ENCODE data around the gene SLC38A9.

SLC38A9 gene

GRCh38 chr5:55649963-55650362, 62.2 kb downstream of the SLC38A9 start:
- no peak for DNase-seq (ENCODE audit: low spot score)

- DNase-seq (ENCODE audit: low spot score), result no peak
Measured at GRCh38 chr5:55645304-55645703, 66.8 kb downstream of the SLC38A9 start.

- no peak for DNase-seq (ENCODE audit: low spot score)
Measured at GRCh38 chr5:55638455-55638854, 73.7 kb downstream of the SLC38A9 start.

GRCh38 chr5:55638051-55638450, 74.1 kb downstream of the SLC38A9 start:
- DNase-seq (ENCODE audit: low spot score), result no peak

GRCh38 chr5:55636683-55637082, 75.4 kb downstream of the SLC38A9 start:
- no peak for DNase-seq (ENCODE audit: low spot score)

GRCh38 chr5:55636177-55636576, 75.9 kb downstream of the SLC38A9 start:
- no peak for DNase-seq (ENCODE audit: low spot score)

- no peak for DNase-seq (ENCODE audit: low spot score)
Measured at GRCh38 chr5:55634866-55635265, 77.3 kb downstream of the SLC38A9 start.

GRCh38 chr5:55634209-55634805, 77.8 kb downstream of the SLC38A9 start:
- no peak for DNase-seq (ENCODE audit: low spot score)

GRCh38 chr5:55633574-55634208, 78.4 kb downstream of the SLC38A9 start:
- no peak for DNase-seq (ENCODE audit: low spot score)

GRCh38 chr5:55629815-55630214, 82.3 kb downstream of the SLC38A9 start:
- DNase-seq (ENCODE audit: low spot score), result no peak

GRCh38 chr5:55626790-55627189, 85.3 kb downstream of the SLC38A9 start:
- DNase-seq (ENCODE audit: low spot score), result no peak

GRCh38 chr5:55625913-55626312, 86.2 kb downstream of the SLC38A9 start:
- no peak for DNase-seq (ENCODE audit: low spot score)

GRCh38 chr5:55625589-55625909, 86.6 kb downstream of the SLC38A9 start:
- no peak for DNase-seq (ENCODE audit: low spot score)

- DNase-seq (ENCODE audit: low spot score), result no peak
Measured at GRCh38 chr5:55624841-55625588, 87.1 kb downstream of the SLC38A9 start.

- no peak for DNase-seq (ENCODE audit: low spot score)
Measured at GRCh38 chr5:55623789-55624188, 88.3 kb downstream of the SLC38A9 start.

- no peak for DNase-seq (ENCODE audit: low spot score)
Measured at GRCh38 chr5:55622460-55622859, 89.7 kb downstream of the SLC38A9 start.

GRCh38 chr5:55621229-55621628, 90.9 kb downstream of the SLC38A9 start:
- DNase-seq (ENCODE audit: low spot score), result no peak

GRCh38 chr5:55620766-55621160, 91.4 kb downstream of the SLC38A9 start:
- DNase-seq (ENCODE audit: low spot score), result no peak

GRCh38 chr5:55620009-55620765, 91.9 kb downstream of the SLC38A9 start:
- no peak for DNase-seq (ENCODE audit: low spot score)

- no peak for DNase-seq (ENCODE audit: low spot score)
Measured at GRCh38 chr5:55618318-55618717, 93.8 kb downstream of the SLC38A9 start.

GRCh38 chr5:55613112-55613868, 98.8 kb downstream of the SLC38A9 start:
- DNase-seq (ENCODE audit: low spot score), result no peak

- DNase-seq (ENCODE audit: low spot score), result no peak
Measured at GRCh38 chr5:55610542-55610941, 101.6 kb downstream of the SLC38A9 start.
